ENCODE results near the gene PPP2R2C. TPM values are rescaled to one million over a fixed set of nuclear protein-coding genes. Genes with fewer than 3 reads are reported as not detected.

Gene PPP2R2C
- total RNA-seq, 1 donor from 2014 or later, result not detected

DNA sequence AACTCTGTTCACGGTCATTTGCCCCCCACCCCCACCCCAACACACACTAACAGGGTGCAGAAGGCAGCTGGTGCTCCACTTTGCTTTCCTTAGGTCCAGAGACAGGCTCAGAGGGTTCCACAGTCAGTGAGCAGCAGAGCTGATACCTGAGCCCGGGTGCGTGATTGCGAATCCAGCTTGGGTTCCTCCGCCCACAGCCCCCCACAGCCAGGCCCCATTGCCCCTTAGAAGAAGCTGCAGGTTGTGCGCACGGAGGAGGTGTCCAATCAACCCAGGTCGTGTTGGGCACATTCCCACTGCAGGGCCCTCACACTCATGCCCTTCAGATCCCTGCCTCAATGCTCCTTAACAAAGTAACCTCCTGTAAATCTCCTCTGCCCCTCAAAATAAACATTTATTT, 117.8 kb downstream of the PPP2R2C start:
- H3K27me3 Mint-ChIP-seq (ENCODE audit: unreplicated experiment), result peaks cover 10% of the 10 kb centered on the region
- H3K27ac Mint-ChIP-seq (ENCODE audit: unreplicated experiment), result no peak overlapping the region
- no peak overlapping the region for H3K4me3 Mint-ChIP-seq (ENCODE audit: unreplicated experiment)
- no peaks in the 10 kb centered on the region for H3K36me3 Mint-ChIP-seq (ENCODE audit: unreplicated experiment)
- no peaks in the 10 kb centered on the region for H3K4me1 Mint-ChIP-seq (ENCODE audit: unreplicated experiment)
- H3K9me3 Mint-ChIP-seq (ENCODE audit: unreplicated experiment), result no peaks in the 10 kb centered on the region
- no peak for DNase-seq (ENCODE audit: extremely low spot score, unreplicated experiment)
- TF ChIP-seq, protein P1, sequence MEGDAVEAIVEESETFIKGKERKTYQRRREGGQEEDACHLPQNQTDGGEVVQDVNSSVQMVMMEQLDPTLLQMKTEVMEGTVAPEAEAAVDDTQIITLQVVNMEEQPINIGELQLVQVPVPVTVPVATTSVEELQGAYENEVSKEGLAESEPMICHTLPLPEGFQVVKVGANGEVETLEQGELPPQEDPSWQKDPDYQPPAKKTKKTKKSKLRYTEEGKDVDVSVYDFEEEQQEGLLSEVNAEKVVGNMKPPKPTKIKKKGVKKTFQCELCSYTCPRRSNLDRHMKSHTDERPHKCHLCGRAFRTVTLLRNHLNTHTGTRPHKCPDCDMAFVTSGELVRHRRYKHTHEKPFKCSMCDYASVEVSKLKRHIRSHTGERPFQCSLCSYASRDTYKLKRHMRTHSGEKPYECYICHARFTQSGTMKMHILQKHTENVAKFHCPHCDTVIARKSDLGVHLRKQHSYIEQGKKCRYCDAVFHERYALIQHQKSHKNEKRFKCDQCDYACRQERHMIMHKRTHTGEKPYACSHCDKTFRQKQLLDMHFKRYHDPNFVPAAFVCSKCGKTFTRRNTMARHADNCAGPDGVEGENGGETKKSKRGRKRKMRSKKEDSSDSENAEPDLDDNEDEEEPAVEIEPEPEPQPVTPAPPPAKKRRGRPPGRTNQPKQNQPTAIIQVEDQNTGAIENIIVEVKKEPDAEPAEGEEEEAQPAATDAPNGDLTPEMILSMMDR (IDR thresholded peaks at IDR 0.05), result no peak

DNA sequence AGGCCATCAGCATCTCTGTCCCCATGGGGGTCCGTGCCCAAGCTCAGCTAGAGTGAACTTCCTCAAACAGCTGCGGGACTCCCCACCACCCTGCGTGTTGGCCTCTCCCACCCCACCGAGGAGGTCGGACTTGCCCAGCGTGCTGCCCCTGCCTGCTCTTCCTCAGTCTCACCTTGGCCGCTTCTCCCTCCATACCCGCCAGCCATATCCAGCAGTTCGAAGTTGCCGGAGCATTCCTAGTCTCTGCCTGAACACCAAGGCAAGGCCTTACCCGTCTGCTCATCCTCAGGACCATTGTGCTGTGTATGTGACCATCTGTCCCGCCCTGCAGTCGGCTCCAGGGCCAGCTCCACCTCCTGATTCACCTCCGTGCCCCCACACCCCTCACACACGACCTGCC, 118.3 kb downstream of the PPP2R2C start:
- Mint-ChIP-seq H3K4me3 (ENCODE audit: unreplicated experiment) (no peak overlapping the region), H3K4me1 (ENCODE audit: unreplicated experiment) (no peaks in the 10 kb centered on the region)
- TF ChIP-seq, protein P1 (IDR thresholded peaks at IDR 0.05), result no peak

DNA sequence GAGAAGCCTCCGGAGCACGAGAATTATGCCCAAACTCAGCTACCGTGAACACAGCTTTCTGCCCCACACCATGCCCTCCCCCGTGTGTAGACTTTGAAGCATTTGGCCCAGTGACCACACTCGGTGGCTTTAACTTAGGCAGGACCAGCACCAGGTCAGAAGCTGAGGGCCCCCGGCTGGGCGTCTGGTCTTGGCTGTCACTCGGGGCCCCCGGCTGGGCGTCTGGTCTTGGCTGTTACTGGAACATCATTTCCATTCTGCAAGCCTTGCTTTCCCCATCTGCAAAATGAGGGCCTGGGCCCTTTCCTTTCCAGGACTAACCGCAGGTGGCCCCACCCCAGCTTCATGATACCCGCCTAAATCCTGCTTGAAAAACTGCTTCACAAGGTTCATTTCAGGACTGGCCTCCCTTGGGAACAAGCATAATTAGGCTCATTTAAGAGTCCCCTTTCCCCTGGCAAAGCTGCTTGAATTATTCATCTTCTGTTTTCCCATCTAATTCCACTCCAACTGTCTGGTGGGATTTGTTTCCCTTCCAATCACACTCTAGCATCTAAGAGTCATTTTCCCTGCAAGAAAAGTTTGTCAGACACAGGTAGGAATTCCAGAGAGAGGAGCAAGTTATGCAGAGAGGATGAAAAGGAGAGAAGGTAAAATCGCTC, 120.3 kb downstream of the PPP2R2C start:
- Mint-ChIP-seq H3K27me3 (ENCODE audit: unreplicated experiment) (peaks cover 12% of the 10 kb centered on the region), H3K27ac (ENCODE audit: unreplicated experiment) (no peak overlapping the region), H3K4me1 (ENCODE audit: unreplicated experiment) (no peaks in the 10 kb centered on the region), H3K36me3 (ENCODE audit: unreplicated experiment) (no peaks in the 10 kb centered on the region), H3K4me3 (ENCODE audit: unreplicated experiment) (no peak overlapping the region), H3K9me3 (ENCODE audit: unreplicated experiment) (no peaks in the 10 kb centered on the region)
- DNase-seq (ENCODE audit: extremely low spot score, unreplicated experiment), result no peak
- TF ChIP-seq, protein P1 (IDR thresholded peaks at IDR 0.05), result no peak

More for the DNA sequence above, 118.3 kb downstream of the PPP2R2C start:
- no peaks in the 10 kb centered on the region for H3K9me3 Mint-ChIP-seq (ENCODE audit: unreplicated experiment)
- no peak for DNase-seq (ENCODE audit: extremely low spot score, unreplicated experiment)
- H3K36me3 Mint-ChIP-seq (ENCODE audit: unreplicated experiment), result no peaks in the 10 kb centered on the region
- H3K27ac Mint-ChIP-seq (ENCODE audit: unreplicated experiment), result no peak overlapping the region
- H3K27me3 Mint-ChIP-seq (ENCODE audit: unreplicated experiment), result peaks cover 13% of the 10 kb centered on the region

DNA sequence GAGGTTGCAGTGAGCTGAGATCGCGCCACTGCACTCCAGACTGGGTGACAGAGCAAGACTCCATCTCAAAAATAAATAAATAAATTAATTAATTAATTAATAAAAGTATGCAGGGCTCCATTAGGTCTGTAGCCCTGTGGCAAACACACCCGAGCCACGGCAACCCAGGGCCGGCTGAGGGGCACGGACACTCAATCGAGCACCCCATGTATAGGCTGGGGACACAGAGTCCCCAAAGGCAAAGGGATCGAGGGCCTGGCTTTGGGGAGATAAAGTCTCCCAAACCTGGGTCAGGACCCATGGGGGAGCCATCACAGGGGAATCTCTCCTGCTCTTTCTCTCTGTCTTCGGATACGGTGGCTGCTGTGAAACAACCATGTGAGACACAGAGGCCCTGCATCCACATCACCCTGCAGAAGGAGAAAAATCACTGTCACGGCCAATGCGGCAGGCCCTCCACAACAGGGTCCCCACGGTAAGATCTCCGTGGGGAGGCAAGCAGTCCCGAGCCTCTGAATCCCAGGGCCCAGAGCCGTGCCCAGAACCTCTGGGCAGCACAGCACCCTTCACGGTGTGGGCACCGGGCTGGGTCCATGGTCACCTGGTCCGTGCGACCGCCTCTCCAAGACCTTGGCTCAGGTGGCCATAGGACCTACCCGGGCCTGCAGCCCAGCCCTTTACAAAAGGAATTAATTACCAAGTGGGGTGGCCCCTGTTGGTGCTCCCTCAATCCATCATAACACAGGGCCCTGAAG, 121.0 kb downstream of the PPP2R2C start:
- TF ChIP-seq, protein P1 (IDR thresholded peaks at IDR 0.05), result no peak
- H3K36me3 Mint-ChIP-seq (ENCODE audit: unreplicated experiment), result no peaks in the 10 kb centered on the region
- no peak overlapping the region for H3K27ac Mint-ChIP-seq (ENCODE audit: unreplicated experiment)
- H3K4me3 Mint-ChIP-seq (ENCODE audit: unreplicated experiment), result no peak overlapping the region
- peaks cover 12% of the 10 kb centered on the region for H3K27me3 Mint-ChIP-seq (ENCODE audit: unreplicated experiment)
- DNase-seq (ENCODE audit: extremely low spot score, unreplicated experiment), result no peak
- no peaks in the 10 kb centered on the region for H3K4me1 Mint-ChIP-seq (ENCODE audit: unreplicated experiment)
- H3K9me3 Mint-ChIP-seq (ENCODE audit: unreplicated experiment), result no peaks in the 10 kb centered on the region

DNA sequence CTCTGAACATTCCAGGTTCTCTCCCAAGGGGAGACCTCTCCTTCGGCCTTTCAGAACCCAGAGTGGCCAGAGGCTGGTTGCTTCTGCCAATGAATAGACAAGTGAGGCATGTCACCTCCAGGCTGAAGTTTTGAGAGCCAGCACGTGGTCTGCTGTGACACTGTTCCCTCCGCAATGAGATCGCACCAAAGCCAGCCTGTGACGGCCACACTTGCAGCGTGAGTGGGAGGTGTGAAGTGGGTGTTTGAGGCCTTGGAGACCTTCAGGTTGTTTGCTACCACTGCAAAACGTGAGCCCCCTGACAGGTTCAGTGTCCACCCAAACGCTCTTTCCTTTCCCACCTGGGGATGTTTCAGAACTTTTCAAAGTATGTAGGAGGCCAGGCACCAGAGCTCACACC, 121.8 kb downstream of the PPP2R2C start:
- TF ChIP-seq, protein P1 (IDR thresholded peaks at IDR 0.05), result no peak
- Mint-ChIP-seq H3K4me1 (ENCODE audit: unreplicated experiment) (no peaks in the 10 kb centered on the region), H3K9me3 (ENCODE audit: unreplicated experiment) (no peaks in the 10 kb centered on the region), H3K27ac (ENCODE audit: unreplicated experiment) (no peak overlapping the region), H3K36me3 (ENCODE audit: unreplicated experiment) (no peaks in the 10 kb centered on the region), H3K4me3 (ENCODE audit: unreplicated experiment) (no peak overlapping the region), H3K27me3 (ENCODE audit: unreplicated experiment) (peaks cover 14% of the 10 kb centered on the region)
- DNase-seq (ENCODE audit: extremely low spot score, unreplicated experiment), result no peak
